Measurements from ENCODE around the gene SPATA33.

GRCh38 chr16:89695875-89696669 lies 38.4 kb downstream of the SPATA33 start:
- TF ChIP-seq CTCF (IDR thresholded peaks at IDR 0.05; ENCODE audit: borderline replicate concordance, extremely low read depth, low read length, poor library complexity, severe bottlenecking) = no peak
- TF ChIP-seq EZH2 (IDR thresholded peaks at IDR 0.05; ENCODE audit: borderline replicate concordance, low read depth, low read length, severe bottlenecking) = no peak

Data from DND-41 (cell line).